Germinal center (tissue), 1 donor: ENCODE data around the gene MCOLN3.
"Not testable (repeated sequence)": the region's sequence is repeated elsewhere in the genome, so short reads cannot be mapped to it uniquely, and the experiment has no call there.

ENCODE experiments used
- DNase-seq: peaks from one replicate; pipeline ENCODE4 v3.0.0; 2012; ENCODE audit warnings: mixed read lengths, low spot score

The MCOLN3 gene

GRCh38 chr1:84991097-84991920 is 57.0 kb downstream of the MCOLN3 start:
- peak; percentile 19 for DNase-seq

- peak; percentile 40 for DNase-seq
Observed at GRCh38 chr1:84988588-84988987, 59.7 kb downstream of the MCOLN3 start.

GRCh38 chr1:84986561-84986960 is 61.7 kb downstream of the MCOLN3 start:
- DNase-seq: not testable (repeated sequence)

GRCh38 chr1:84985365-84985764 is 62.9 kb downstream of the MCOLN3 start:
- peak; percentile 50 for DNase-seq

- DNase-seq: no peak
Observed at GRCh38 chr1:84982395-84982794, 65.9 kb downstream of the MCOLN3 start.

- no peak for DNase-seq
Observed at GRCh38 chr1:84975035-84975434, 73.3 kb downstream of the MCOLN3 start.

- no peak for DNase-seq
Observed at GRCh38 chr1:84973498-84974334, 74.6 kb downstream of the MCOLN3 start.

GRCh38 chr1:84972377-84972987 is 75.8 kb downstream of the MCOLN3 start:
- DNase-seq: peak; percentile 20

GRCh38 chr1:84971957-84972356 is 76.3 kb downstream of the MCOLN3 start:
- DNase-seq: peak; percentile 9

GRCh38 chr1:84969489-84970250 is 78.6 kb downstream of the MCOLN3 start:
- no peak for DNase-seq

- no peak for DNase-seq
Observed at GRCh38 chr1:84968865-84969264, 79.4 kb downstream of the MCOLN3 start.

GRCh38 chr1:84968101-84968500 is 80.2 kb downstream of the MCOLN3 start:
- no peak for DNase-seq
